DMS53 (cell line): Measurements from ENCODE around the gene TWF2.

ENCODE experiments used
- DNase-seq: peaks from one replicate; lab custom pipeline; 2025; lab: John Stamatoyannopoulos, UW

TWF2 gene

GRCh38 chr3:52257911-52258310 is 19.0 kb upstream of the TWF2 start:
- DNase-seq = no peak

- DNase-seq = no peak
Observed at GRCh38 chr3:52256622-52257021, 17.7 kb upstream of the TWF2 start.

DNA sequence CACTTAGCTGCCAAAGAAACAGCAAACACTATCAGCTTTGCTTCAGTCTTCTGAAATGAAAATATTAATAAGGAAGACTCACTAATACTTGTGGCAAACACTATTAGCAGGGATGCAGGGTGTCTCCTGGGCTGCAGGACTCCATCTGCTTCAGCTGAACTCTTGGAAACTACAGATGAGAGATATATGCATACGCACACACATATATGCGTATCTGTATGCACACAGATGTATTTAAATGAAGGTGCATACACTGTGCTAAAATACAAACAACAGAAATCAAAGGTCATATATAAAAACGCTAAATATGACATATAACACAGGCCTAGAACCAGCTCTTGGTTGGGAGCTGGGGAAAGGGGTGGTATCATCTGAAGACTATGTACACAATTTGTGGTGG is 17.2 kb upstream of the TWF2 start:
- DNase-seq = no peak

DNA sequence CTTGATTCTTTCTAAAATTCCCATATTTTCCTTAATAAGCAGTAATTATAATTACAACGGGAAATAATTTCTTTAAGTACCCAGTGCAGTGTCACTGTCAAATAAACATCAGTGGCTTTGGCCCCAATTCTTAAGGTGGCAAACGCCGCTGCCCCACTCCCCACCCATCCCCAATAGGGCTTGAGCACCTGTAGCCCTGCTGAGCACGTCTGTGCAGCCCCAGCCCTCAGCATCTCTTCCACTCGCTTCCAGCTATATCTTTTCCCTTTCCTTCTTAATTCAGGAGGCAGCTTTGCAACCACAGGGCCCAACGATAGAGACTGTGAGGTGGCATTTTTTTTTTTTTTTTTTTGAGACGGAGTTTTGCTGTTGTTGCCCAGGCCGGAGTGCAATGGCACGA is 15.7 kb upstream of the TWF2 start:
- DNase-seq = no peak

GRCh38 chr3:52253314-52254304 is 14.7 kb upstream of the TWF2 start:
- peak; percentile 19 for DNase-seq

DNA sequence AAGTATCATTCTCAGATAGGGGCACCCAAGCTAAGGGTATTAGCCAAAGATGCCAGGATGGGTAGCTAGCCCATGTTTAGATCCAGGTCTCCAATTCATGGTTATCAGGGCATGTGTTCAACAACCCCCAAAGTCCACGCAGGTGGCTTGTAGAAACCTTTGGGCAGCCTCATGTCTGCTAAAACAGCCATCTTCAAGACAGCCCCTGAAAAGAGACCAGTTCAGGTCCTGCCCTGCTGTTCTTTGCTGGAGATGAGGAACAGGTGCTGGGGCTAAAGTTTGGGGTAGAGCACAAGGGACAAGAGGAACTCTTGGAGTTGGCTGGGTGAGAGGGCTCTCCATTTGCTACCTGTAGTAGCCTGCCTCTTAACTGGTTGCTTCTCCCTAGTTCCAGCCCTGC is 11.2 kb upstream of the TWF2 start:
- no peak for DNase-seq

DNA sequence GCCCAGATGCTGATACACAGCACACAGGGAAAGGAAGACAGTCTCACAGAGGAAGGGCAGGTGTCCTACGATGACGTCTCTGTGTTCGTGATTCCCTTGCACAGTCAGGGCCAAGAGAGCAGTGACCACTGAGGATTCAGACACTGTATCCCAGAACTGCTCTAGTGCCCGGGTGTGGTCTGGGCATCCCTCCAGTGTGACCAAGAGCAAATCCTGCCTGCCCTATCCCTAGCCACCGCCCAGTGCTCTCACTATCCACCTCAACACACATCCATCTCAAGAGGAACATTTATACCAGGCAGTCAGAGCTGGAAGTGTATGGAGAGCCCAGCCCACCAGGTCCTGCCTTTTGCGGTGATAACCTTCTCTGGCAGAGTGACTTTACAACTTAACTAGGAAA is 10.7 kb upstream of the TWF2 start:
- no peak for DNase-seq

DNA sequence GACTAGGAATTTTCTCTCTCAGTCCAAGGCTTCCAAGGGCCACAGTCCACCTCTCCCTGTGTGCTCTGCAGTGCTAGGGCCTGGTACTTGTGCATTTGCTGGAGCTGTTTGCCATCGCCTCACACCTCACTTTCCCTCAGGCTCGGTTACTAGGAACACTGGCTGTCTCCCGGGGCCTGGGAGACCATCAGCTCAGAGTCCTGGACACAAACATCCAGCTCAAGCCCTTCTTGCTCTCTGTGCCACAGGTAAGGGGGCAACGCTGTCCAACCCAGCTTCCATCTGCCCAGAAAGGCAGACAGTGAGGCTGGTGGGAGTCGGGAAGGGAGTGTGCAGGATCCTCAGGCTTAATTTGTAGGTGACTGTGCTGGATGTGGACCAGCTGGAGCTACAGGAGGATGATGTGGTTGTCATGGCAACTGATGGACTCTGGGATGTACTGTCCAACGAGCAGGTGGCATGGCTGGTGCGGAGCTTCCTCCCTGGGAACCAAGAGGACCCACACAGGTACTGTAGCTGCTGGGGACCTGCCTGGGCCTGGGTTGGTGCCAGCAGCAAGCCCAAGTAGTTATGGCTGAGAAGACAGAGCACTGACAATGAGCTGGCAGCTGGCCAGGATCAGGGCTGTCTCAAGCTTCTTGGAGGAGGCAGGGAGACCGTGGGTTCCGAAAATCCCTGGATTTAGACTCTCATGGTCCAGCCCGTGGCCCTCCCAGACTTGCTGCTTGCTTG is 10.0 kb upstream of the TWF2 start:
- DNase-seq = peak; percentile 50

GRCh38 chr3:52248165-52248541 is 9.2 kb upstream of the TWF2 start:
- no peak for DNase-seq

DNA sequence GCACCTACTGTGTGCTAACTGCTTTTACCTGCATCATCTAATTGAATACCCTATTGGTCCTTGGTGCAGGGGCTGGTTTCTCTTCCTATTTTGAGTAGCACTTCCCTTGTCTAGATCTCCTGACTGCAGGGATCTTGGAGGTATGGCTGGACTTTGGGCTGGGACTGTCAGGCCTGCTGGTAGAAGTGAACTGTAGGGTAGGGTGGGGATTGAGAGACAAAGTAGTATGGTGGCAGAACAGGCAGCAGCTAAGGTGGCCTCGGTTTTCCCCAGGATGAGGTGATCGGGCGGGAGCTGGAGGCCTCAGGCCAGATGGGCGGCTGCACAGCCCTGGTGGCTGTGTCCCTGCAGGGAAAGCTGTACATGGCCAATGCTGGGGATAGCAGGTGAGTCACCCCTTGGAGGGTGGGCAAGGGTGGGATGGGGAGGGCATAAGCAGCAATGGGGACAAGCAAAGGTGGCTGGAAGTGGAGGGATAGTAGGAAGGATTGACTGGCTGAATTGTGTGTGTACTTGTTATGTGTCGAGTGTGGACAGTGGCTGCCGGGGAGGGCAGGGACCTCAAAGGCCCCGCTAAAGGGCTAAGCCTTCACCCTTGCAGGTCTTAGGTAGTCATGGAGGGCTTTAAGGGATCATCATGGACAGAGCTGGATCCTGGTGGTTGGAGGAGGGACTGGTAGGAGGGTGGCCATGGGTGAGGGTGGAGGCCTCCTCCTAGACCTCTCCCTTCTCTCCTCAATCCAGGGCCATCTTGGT is 8.6 kb upstream of the TWF2 start:
- DNase-seq = peak; percentile 14

- peak; percentile 56 for DNase-seq
Observed at GRCh38 chr3:52246728-52247408, 7.9 kb upstream of the TWF2 start.

GRCh38 chr3:52246264-52246620 is 7.3 kb upstream of the TWF2 start:
- peak; percentile 45 for DNase-seq

DNA sequence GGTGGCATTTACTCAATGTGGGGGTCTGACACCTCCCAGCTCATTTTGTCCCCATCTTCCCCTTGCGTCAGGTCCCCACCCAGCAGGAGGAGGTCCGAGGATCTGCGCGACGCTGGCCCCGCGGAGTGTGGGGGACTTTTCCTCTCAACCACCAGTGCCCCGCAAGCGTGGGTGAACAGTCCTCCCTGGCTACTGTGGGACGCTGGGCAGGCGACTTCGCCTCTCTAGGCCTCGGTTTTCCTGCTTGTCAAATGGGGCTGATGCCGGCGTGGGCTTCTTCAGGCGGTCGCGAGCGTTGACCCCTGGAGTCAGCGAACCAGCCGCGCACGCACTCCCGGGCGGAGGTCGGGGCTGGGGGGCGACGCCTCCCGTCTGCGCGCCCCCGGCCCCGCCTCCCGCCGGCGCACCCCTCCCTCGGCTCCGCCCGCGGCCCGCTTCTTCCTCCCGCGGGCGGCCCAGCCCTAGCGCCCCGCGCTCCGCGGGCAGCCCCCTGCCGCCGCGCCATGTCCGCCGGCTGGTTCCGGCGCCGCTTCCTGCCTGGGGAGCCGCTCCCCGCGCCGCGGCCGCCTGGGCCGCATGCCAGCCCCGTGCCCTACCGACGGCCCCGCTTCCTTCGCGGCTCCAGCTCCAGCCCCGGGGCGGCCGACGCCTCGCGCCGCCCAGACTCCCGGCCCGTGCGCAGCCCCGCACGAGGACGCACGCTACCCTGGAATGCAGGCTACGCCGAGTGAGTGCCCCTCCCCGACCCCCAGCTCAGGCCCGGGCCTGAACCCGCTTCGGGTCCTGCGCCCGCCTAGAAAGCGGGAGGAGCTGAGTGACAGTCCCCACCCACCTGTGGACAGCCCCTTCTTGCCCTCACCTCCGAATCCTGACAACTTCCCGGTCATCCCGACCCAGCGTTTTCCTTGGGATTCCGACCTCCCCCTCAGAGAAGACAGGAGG is 6.6 kb upstream of the TWF2 start, which contains the start of gene PPM1M:
Gene PPM1M (plus strand): TSS at position 438 of the 942 bp plus-strand sequence. CDS start 66 bp downstream, at position 504.
- DNase-seq = peak; percentile 49

- DNase-seq = no peak
Observed at GRCh38 chr3:52243791-52244628, 5.1 kb upstream of the TWF2 start.

GRCh38 chr3:52242039-52242438 is 3.1 kb upstream of the TWF2 start:
- DNase-seq = no peak

GRCh38 chr3:52240886-52241370 is 2.0 kb upstream of the TWF2 start:
- no peak for DNase-seq

GRCh38 chr3:52240059-52240885 is 1.3 kb upstream of the TWF2 start:
- peak; percentile 67 for DNase-seq

DNA sequence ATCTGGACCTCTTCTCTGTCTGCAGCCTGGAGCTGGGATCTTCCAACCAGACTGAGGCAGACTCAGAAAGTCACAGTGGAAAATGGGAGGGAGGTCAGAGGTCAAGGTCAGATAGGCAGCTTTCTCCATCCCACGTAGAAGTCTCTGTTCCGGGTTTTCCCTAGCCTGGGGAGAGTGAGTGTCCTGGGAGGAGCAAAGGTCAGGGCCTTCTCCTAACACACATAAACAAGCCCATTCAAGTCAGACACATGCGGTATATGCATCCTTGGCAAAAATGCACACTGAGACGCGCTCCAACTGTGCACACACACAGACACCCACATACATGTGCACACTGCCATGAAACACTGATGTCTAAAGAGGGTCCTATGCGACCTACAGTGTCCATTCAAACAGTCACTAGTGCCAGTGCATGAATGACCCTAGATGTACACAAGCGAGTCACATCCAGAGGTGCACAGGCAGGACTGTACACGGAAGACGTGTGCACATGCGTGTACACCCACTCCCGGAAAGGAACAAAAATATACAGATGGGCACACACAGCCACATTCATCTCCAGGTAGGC is 681 bp downstream of the TWF2 start:
- peak; percentile 31 for DNase-seq
